ENCODE measurements around the gene NFKBIB. TPM values are rescaled to one million over a fixed set of nuclear protein-coding genes. Genes with fewer than 3 reads are reported as not detected.
"Not testable (repeated sequence)": the region's sequence is repeated elsewhere in the genome, so short reads cannot be mapped to it uniquely, and the experiment has no call there.

Gene NFKBIB
- polyA plus RNA-seq, 1 donor from 2014 or later: 21.4 TPM

DNA sequence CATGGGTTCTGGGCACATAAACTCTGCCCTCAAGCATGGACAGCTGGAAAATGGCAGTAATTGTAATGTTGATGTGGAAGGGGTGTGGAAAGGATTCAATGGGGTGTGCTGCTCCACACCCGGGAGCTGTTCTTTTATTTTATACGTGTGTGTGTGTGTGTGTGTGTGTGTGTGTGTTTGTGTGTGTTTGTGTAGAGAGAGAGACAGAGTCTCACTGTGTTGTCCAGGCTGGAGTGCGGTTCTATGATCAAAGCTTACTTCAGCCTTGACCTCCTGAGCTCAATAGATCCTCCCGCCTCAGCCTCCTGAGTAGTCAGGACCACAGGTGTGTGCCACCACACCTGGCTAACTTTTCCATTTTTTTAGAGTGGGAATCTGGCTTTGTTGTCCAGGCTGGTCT, 33.8 kb downstream of the NFKBIB start:
- no peaks in the 10 kb centered on the region for H4K20me1 ChIP-seq (ENCODE audit: insufficient read depth)
- H3K27ac ChIP-seq (ENCODE audit: low read length): no peak overlapping the region
- no peak overlapping the region for H3K4me3 ChIP-seq (ENCODE audit: low read length)
- H3F3A ChIP-seq (ENCODE audit: insufficient read depth, low read length, poor library complexity, severe bottlenecking): no peaks in the 10 kb centered on the region
- no peak overlapping the region for H2AFZ ChIP-seq (ENCODE audit: low read depth, low read length)
- H3K4me2 ChIP-seq (ENCODE audit: low read length): no peak overlapping the region
- no peaks in the 10 kb centered on the region for H3K9me3 ChIP-seq (ENCODE audit: low read length)
- H3K36me3 ChIP-seq (ENCODE audit: insufficient read depth, low read length): no peaks in the 10 kb centered on the region
- H3K27me3 ChIP-seq (ENCODE audit: insufficient read depth, low read depth, low read length): no peaks in the 10 kb centered on the region
- H3K9me2 ChIP-seq (ENCODE audit: insufficient read depth, low read length): no peaks in the 10 kb centered on the region
- peaks cover 12% of the 10 kb centered on the region for H3K79me2 ChIP-seq (replicated peaks; ENCODE audit: insufficient read depth, low read length)
- TF ChIP-seq EP300 (conservative IDR thresholded peaks at IDR 0.05; ENCODE audit: poor library complexity, severe bottlenecking) (no peak), TAF1 (IDR thresholded peaks at IDR 0.05; ENCODE audit: low read depth) (no peak)
- TF ChIP-seq, protein P1, sequence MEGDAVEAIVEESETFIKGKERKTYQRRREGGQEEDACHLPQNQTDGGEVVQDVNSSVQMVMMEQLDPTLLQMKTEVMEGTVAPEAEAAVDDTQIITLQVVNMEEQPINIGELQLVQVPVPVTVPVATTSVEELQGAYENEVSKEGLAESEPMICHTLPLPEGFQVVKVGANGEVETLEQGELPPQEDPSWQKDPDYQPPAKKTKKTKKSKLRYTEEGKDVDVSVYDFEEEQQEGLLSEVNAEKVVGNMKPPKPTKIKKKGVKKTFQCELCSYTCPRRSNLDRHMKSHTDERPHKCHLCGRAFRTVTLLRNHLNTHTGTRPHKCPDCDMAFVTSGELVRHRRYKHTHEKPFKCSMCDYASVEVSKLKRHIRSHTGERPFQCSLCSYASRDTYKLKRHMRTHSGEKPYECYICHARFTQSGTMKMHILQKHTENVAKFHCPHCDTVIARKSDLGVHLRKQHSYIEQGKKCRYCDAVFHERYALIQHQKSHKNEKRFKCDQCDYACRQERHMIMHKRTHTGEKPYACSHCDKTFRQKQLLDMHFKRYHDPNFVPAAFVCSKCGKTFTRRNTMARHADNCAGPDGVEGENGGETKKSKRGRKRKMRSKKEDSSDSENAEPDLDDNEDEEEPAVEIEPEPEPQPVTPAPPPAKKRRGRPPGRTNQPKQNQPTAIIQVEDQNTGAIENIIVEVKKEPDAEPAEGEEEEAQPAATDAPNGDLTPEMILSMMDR (IDR thresholded peaks at IDR 0.05; ENCODE audit: poor library complexity, severe bottlenecking): no peak
- no peak overlapping the region for H3K9ac ChIP-seq (ENCODE audit: low read length)

DNA sequence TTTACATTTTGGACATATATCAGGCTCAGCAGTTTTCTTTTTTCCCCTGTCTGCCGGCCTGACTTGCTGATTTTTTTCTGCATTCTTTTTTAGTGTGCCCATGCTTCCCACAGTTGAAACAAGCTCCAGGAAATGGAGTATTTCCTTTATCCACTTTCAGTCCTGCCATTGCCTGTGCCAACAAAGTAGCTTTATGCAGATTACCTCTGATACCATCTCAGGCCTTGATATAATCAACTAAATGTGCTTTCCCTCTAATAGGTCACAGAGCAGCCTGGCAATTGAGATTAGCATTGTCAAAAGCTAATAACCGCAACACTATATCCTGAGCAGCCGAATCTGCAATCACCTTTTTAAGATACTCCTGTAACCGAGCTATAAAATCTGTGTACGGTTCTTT, 40.2 kb downstream of the NFKBIB start:
- TF ChIP-seq POLR2AphosphoS5 (IDR thresholded peaks at IDR 0.05) (no peak), MXI1 (conservative IDR thresholded peaks at IDR 0.05; ENCODE audit: poor library complexity, severe bottlenecking) (no peak), SMC3 (conservative IDR thresholded peaks at IDR 0.05; ENCODE audit: poor library complexity) (no peak)
- TF ChIP-seq, protein P2, sequence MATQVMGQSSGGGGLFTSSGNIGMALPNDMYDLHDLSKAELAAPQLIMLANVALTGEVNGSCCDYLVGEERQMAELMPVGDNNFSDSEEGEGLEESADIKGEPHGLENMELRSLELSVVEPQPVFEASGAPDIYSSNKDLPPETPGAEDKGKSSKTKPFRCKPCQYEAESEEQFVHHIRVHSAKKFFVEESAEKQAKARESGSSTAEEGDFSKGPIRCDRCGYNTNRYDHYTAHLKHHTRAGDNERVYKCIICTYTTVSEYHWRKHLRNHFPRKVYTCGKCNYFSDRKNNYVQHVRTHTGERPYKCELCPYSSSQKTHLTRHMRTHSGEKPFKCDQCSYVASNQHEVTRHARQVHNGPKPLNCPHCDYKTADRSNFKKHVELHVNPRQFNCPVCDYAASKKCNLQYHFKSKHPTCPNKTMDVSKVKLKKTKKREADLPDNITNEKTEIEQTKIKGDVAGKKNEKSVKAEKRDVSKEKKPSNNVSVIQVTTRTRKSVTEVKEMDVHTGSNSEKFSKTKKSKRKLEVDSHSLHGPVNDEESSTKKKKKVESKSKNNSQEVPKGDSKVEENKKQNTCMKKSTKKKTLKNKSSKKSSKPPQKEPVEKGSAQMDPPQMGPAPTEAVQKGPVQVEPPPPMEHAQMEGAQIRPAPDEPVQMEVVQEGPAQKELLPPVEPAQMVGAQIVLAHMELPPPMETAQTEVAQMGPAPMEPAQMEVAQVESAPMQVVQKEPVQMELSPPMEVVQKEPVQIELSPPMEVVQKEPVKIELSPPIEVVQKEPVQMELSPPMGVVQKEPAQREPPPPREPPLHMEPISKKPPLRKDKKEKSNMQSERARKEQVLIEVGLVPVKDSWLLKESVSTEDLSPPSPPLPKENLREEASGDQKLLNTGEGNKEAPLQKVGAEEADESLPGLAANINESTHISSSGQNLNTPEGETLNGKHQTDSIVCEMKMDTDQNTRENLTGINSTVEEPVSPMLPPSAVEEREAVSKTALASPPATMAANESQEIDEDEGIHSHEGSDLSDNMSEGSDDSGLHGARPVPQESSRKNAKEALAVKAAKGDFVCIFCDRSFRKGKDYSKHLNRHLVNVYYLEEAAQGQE (IDR thresholded peaks at IDR 0.05; ENCODE audit: borderline replicate concordance): no peak
- Histone ChIP-seq H2AFZ (ENCODE audit: low read depth, low read length) (no peak overlapping the region), H3K27ac (ENCODE audit: low read length) (no peak overlapping the region), H3K4me2 (ENCODE audit: low read length) (no peak overlapping the region), H3K27me3 (ENCODE audit: insufficient read depth, low read depth, low read length) (no peaks in the 10 kb centered on the region), H3F3A (ENCODE audit: insufficient read depth, low read length, poor library complexity, severe bottlenecking) (no peaks in the 10 kb centered on the region), H3K9ac (ENCODE audit: low read length) (no peak overlapping the region), H3K4me3 (ENCODE audit: low read length) (no peak overlapping the region), H3K79me2 (replicated peaks; ENCODE audit: insufficient read depth, low read length) (no peaks in the 10 kb centered on the region), H3K9me2 (ENCODE audit: insufficient read depth, low read length) (no peaks in the 10 kb centered on the region), H3K9me3 (ENCODE audit: low read length) (no peaks in the 10 kb centered on the region), H3K36me3 (ENCODE audit: insufficient read depth, low read length) (no peaks in the 10 kb centered on the region), H4K20me1 (ENCODE audit: insufficient read depth) (no peaks in the 10 kb centered on the region)

DNA sequence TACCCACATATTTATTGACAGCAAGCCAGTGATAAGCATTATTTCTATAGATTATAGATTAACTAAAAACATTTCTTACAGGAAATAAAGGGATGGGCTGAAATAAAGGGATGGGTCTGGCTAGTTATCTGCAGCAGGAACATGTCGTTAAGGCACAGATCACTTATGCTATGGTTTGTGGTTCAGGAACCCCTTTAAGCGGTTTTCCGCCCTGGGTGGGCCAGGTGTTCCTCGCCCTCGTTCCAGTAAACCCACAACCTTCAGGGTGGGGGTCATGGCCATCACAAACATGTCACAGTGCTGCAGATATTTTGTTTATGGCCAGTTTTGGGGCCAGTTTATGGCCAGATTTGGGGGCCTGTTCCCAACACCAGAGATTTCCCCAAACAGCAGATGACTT, 41.7 kb downstream of the NFKBIB start:
- not testable (repeated sequence) for H3K4me2 ChIP-seq (ENCODE audit: low read length); H3K36me3 ChIP-seq (ENCODE audit: insufficient read depth, low read length); H3K9ac ChIP-seq (ENCODE audit: low read length); H3K9me2 ChIP-seq (ENCODE audit: insufficient read depth, low read length); H3F3A ChIP-seq (ENCODE audit: insufficient read depth, low read length, poor library complexity, severe bottlenecking); H3K27me3 ChIP-seq (ENCODE audit: insufficient read depth, low read depth, low read length); H3K4me3 ChIP-seq (ENCODE audit: low read length); H2AFZ ChIP-seq (ENCODE audit: low read depth, low read length); H3K9me3 ChIP-seq (ENCODE audit: low read length); H4K20me1 ChIP-seq (ENCODE audit: insufficient read depth); H3K79me2 ChIP-seq (replicated peaks; ENCODE audit: insufficient read depth, low read length); H3K27ac ChIP-seq (ENCODE audit: low read length)
